Measurements from ENCODE around the gene PORCN.

The PORCN gene

GRCh38 chrX:48477960-48478755, 30.6 kb upstream of the PORCN start:
- no peak for DNase-seq

GRCh38 chrX:48478806-48479205, 30.0 kb upstream of the PORCN start:
- DNase-seq, result no peak

GRCh38 chrX:48480142-48480541, 28.6 kb upstream of the PORCN start:
- DNase-seq, result no peak

- DNase-seq, result no peak
Observed at GRCh38 chrX:48480583-48480982, 28.2 kb upstream of the PORCN start.

- no peak for DNase-seq
Observed at GRCh38 chrX:48482526-48482925, 26.3 kb upstream of the PORCN start.

- DNase-seq, result no peak
Observed at GRCh38 chrX:48487362-48487798, 21.4 kb upstream of the PORCN start.

GRCh38 chrX:48488034-48488433, 20.8 kb upstream of the PORCN start:
- no peak for DNase-seq

GRCh38 chrX:48489296-48489695, 19.5 kb upstream of the PORCN start:
- no peak for DNase-seq

GRCh38 chrX:48489892-48490291, 18.9 kb upstream of the PORCN start:
- DNase-seq, result no peak

GRCh38 chrX:48490661-48491060, 18.1 kb upstream of the PORCN start:
- DNase-seq, result no peak

- DNase-seq, result no peak
Observed at GRCh38 chrX:48491809-48492208, 17.0 kb upstream of the PORCN start.

GRCh38 chrX:48492293-48492910, 16.4 kb upstream of the PORCN start:
- no peak for DNase-seq

- DNase-seq, result peak; percentile 81
Observed at GRCh38 chrX:48493890-48494364, 14.9 kb upstream of the PORCN start.

- DNase-seq, result no peak
Observed at GRCh38 chrX:48496660-48497059, 12.1 kb upstream of the PORCN start.

- DNase-seq, result no peak
Observed at GRCh38 chrX:48497871-48498270, 10.9 kb upstream of the PORCN start.

- peak; percentile 73 for DNase-seq
Observed at GRCh38 chrX:48498374-48498809, 10.4 kb upstream of the PORCN start.

GRCh38 chrX:48504261-48504660, 4.5 kb upstream of the PORCN start:
- DNase-seq, result no peak

GRCh38 chrX:48505481-48505880, 3.3 kb upstream of the PORCN start:
- DNase-seq, result no peak

GRCh38 chrX:48507246-48507645, 1.5 kb upstream of the PORCN start:
- DNase-seq, result no peak

- DNase-seq, result peak; percentile 14
Observed at GRCh38 chrX:48509245-48509590, 426 bp downstream of the PORCN start.

- DNase-seq, result no peak
Observed at GRCh38 chrX:48509619-48510018, 827 bp downstream of the PORCN start.

- peak; percentile 55 for DNase-seq
Observed at GRCh38 chrX:48511560-48511959, 2.8 kb downstream of the PORCN start.

- no peak for DNase-seq
Observed at GRCh38 chrX:48512371-48512935, 3.7 kb downstream of the PORCN start.

GRCh38 chrX:48513670-48514069, 4.9 kb downstream of the PORCN start:
- DNase-seq, result no peak
